CD4-positive, alpha-beta memory T cell (primary cell): ENCODE results near the gene FAR2. TPM values are rescaled to one million over a fixed set of nuclear protein-coding genes. Genes with fewer than 3 reads are reported as not detected.

ENCODE experiments used
- CTCF ChIA-PET: fragments of 350-600 bp; sonication (Branson Sonifier 250); formaldehyde crosslinking; loops from one replicate; lab custom pipeline; 2021; ENCODE audit warnings: inconsistent platforms; ENCODE audit not compliant: partially characterized antibody; lab: Charles Lee
- POLR2A ChIA-PET: fragments of 350-600 bp; sonication (Branson Sonifier 250); formaldehyde crosslinking; loops from one replicate; lab custom pipeline; 2021; ENCODE audit not compliant: partially characterized antibody; lab: Charles Lee
- DNase-seq, 5 donors: peaks; one replicate each; pipeline versions ENCODE4 v3.0.0 to v3.0.0-alpha.2; 2020 to 2022; ENCODE audit warnings: mixed read lengths in 1 of 5
- H3K27ac ChIP-seq: one replicate; pipeline ENCODE4 v1.7.0; 2013; ENCODE audit warnings: low read depth, low read length
- H3K27me3 ChIP-seq: 2 replicates; pipeline ENCODE4 v1.7.0; 2013; ENCODE audit warnings: mild to moderate bottlenecking, low read length, moderate library complexity; ENCODE audit not compliant: insufficient read depth
- H3K36me3 ChIP-seq: 2 replicates; pipeline ENCODE4 v1.7.0; 2013; ENCODE audit warnings: mild to moderate bottlenecking, low read length, moderate library complexity; ENCODE audit not compliant: insufficient read depth
- H3K4me1 ChIP-seq: 2 replicates; pipeline ENCODE4 v1.7.0; 2013; ENCODE audit warnings: mild to moderate bottlenecking, low read length, moderate library complexity; ENCODE audit not compliant: insufficient read depth
- H3K4me3 ChIP-seq, 2 donors: one replicate each; pipeline ENCODE4 v1.7.0; 2013; ENCODE audit warnings: low read length in 2 of 2, mild to moderate bottlenecking in 1 of 2
- H3K9me3 ChIP-seq, 2 donors: one replicate each; pipeline ENCODE4 v1.7.0; 2013; ENCODE audit warnings: low read length in 2 of 2, control low read depth in 1 of 2; ENCODE audit not compliant: control insufficient read depth in 1 of 2
- H3K27ac Mint-ChIP-seq, 7 donors: one replicate each; pipeline ENCODE4 v1.8.0; 2020 to 2021; ENCODE audit warnings: mixed read lengths in 7 of 7, mild to moderate bottlenecking in 6 of 7, inconsistent platforms in 3 of 7, moderate library complexity in 3 of 7
- H3K27me3 Mint-ChIP-seq, 2 donors: one replicate each; pipeline ENCODE4 v1.8.0; 2020 to 2021; ENCODE audit warnings: mixed read lengths in 2 of 2
- H3K36me3 Mint-ChIP-seq, 2 donors: one replicate each; pipeline ENCODE4 v1.8.0; 2020 to 2021; ENCODE audit warnings: mixed read lengths in 2 of 2, inconsistent platforms in 1 of 2, mild to moderate bottlenecking in 1 of 2
- H3K4me1 Mint-ChIP-seq, 4 donors: one replicate each; pipeline ENCODE4 v1.8.0; 2020 to 2021; ENCODE audit warnings: mixed read lengths in 4 of 4, mild to moderate bottlenecking in 1 of 4
- H3K4me3 Mint-ChIP-seq, 8 donors: one replicate each; pipeline ENCODE4 v1.8.0; 2020 to 2021; ENCODE audit warnings: mixed read lengths in 8 of 8, mild to moderate bottlenecking in 7 of 8, moderate library complexity in 6 of 8, inconsistent platforms in 3 of 8
- H3K9me3 Mint-ChIP-seq, 8 donors: one replicate each; pipeline ENCODE4 v1.8.0; 2020 to 2021; ENCODE audit warnings: mixed read lengths in 8 of 8, mild to moderate bottlenecking in 5 of 8, inconsistent platforms in 3 of 8, moderate library complexity in 1 of 8
- intact Hi-C: fragments of 100-400 bp; cut with micrococcal nuclease; formaldehyde crosslinking; loops from one replicate; pipeline ENCODE4 v1.15.1; 2023
- polyA plus RNA-seq, 2 donors: library from polyadenylated mRNA; unstranded; fragments of 300-500 nt; fragmentation: Illumina TruSeq; gene quantifications; one replicate each; pipeline ENCODE4 v1.2.3, GENCODE V29; 2021
- total RNA-seq, 2 experiments: library from RNA; stranded (reverse); gene quantifications; one replicate each; pipeline ENCODE4 v1.2.3, GENCODE V29; 2021

The FAR2 gene
- total and polyA plus RNA-seq, 4 experiments from 2014 or later = 6.2 to 10.6 (median 10.0) TPM

GRCh38 chr12:29152223-29152868, 3.3 kb downstream of the FAR2 start:
- Mint-ChIP-seq H3K4me3 (peak overlapping the region in 1 of 8 donors; percentile 12), H3K36me3 (peaks cover 0 to 2% of the 10 kb centered on the region in 2 donors), H3K4me1 (peaks cover 23 to 49% (median 37%) of the 10 kb centered on the region in 4 donors), H3K27me3 (no peaks in the 10 kb centered on the region), H3K9me3 (no peaks in the 10 kb centered on the region), H3K27ac (peak overlapping the region in 1 of 7 donors; percentile 32)
- no peaks in the 10 kb centered on the region for H3K27me3 ChIP-seq
- H3K9me3 ChIP-seq = no peaks in the 10 kb centered on the region
- CTCF ChIA-PET = no interaction called here
- H3K27ac ChIP-seq = no peak overlapping the region
- intact Hi-C loops = no loop called here
- POLR2A ChIA-PET = interaction anchor here (3.9 kb wide), 1 partner anchor 48 kb away, joined by 13 read pairs; no protein-coding TSS in a partner anchor
- DNase-seq = no peak
- H3K4me3 ChIP-seq = no peak overlapping the region
- H3K4me1 ChIP-seq = peaks cover 23% of the 10 kb centered on the region
- no peaks in the 10 kb centered on the region for H3K36me3 ChIP-seq

DNA sequence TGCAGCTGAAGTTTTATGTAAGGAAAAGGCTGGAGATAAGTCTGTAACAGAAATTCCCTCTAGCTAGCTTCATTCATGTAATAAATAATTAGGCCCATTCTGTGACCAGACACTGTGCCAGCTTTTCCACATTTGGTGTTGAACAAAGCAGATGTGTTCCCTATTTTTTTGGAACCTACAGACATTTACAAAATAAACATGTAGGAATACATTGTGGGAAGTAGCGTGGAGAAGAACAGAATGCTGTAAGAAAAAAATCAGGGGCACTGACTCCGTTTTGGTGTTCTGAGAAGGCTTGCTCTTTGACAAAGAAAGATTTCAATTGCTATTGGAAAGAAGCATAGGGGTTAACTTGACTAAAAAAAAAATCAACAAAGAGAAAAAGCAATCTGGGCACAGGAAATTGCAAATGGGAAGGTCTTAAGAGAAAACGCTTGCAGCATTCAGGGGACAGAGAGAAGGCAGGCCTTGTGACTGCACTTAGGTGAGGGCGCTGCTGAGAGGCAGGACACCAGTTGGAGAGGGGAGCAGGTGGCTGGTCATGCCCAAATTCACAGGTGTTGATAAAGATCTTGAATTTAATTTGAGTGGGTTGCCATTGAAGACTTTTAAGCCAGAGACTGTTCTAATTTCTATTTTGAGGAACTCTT, 4.0 kb downstream of the FAR2 start:
- ChIA-PET POLR2A (interaction anchor here (3.9 kb wide), 1 partner anchor 49 kb away, joined by 13 read pairs; no protein-coding TSS in a partner anchor), CTCF (no interaction called here)
- peaks cover 0 to 2% of the 10 kb centered on the region in 2 donors for H3K36me3 Mint-ChIP-seq
- Histone ChIP-seq H3K4me3 (no peak overlapping the region), H3K27ac (no peak overlapping the region), H3K4me1 (peaks cover 21% of the 10 kb centered on the region), H3K27me3 (no peaks in the 10 kb centered on the region), H3K9me3 (no peaks in the 10 kb centered on the region), H3K36me3 (no peaks in the 10 kb centered on the region)
- H3K27ac Mint-ChIP-seq = peak overlapping the region in 5 of 7 donors; percentile 20 to 57 (median 26)
- H3K4me3 Mint-ChIP-seq = no peak overlapping the region
- intact Hi-C loops = no loop called here
- H3K4me1 Mint-ChIP-seq = peaks cover 20 to 41% (median 33%) of the 10 kb centered on the region in 4 donors
- no peaks in the 10 kb centered on the region for H3K9me3 Mint-ChIP-seq
- no peak for DNase-seq
- H3K27me3 Mint-ChIP-seq = no peaks in the 10 kb centered on the region

GRCh38 chr12:29155079-29155478, 6.0 kb downstream of the FAR2 start:
- Histone ChIP-seq H3K27ac (no peak overlapping the region), H3K4me3 (no peak overlapping the region), H3K9me3 (no peaks in the 10 kb centered on the region), H3K36me3 (no peaks in the 10 kb centered on the region), H3K27me3 (no peaks in the 10 kb centered on the region), H3K4me1 (peaks cover 18% of the 10 kb centered on the region)
- Mint-ChIP-seq H3K4me3 (no peak overlapping the region), H3K9me3 (no peaks in the 10 kb centered on the region), H3K36me3 (no peaks in the 10 kb centered on the region), H3K4me1 (peaks cover 20 to 39% (median 34%) of the 10 kb centered on the region in 4 donors), H3K27ac (no peak overlapping the region), H3K27me3 (no peaks in the 10 kb centered on the region)
- intact Hi-C loops = no loop called here
- ChIA-PET CTCF (interaction anchor here (1.2 kb wide), 1 partner anchor 82 kb away, joined by 3 read pairs; no protein-coding TSS in a partner anchor), POLR2A (no interaction called here)
- no peak for DNase-seq

GRCh38 chr12:29157486-29157946, 8.4 kb downstream of the FAR2 start:
- CTCF ChIA-PET = no interaction called here
- intact Hi-C loops = no loop called here
- H3K4me3 Mint-ChIP-seq = no peak overlapping the region

GRCh38 chr12:29158115-29158763, 9.2 kb downstream of the FAR2 start:
- no peak overlapping the region for H3K4me3 Mint-ChIP-seq
- H3K4me1 ChIP-seq = peaks cover 15% of the 10 kb centered on the region
- intact Hi-C loops = no loop called here
- ChIA-PET CTCF (interaction anchor here (1.1 to 1.2 kb wide), 2 partner anchors 8 to 159 kb away, joined by 3 read pairs; no protein-coding TSS in a partner anchor), POLR2A (no interaction called here)
- H3K4me1 Mint-ChIP-seq = peaks cover 19 to 29% (median 25%) of the 10 kb centered on the region in 4 donors
- H3K27me3 ChIP-seq = no peaks in the 10 kb centered on the region
- H3K36me3 ChIP-seq = no peaks in the 10 kb centered on the region
- H3K36me3 Mint-ChIP-seq = no peaks in the 10 kb centered on the region
- no peaks in the 10 kb centered on the region for H3K9me3 ChIP-seq
- no peaks in the 10 kb centered on the region for H3K9me3 Mint-ChIP-seq
- DNase-seq = no peak
- no peak overlapping the region for H3K27ac Mint-ChIP-seq
- no peaks in the 10 kb centered on the region for H3K27me3 Mint-ChIP-seq
- H3K4me3 ChIP-seq = no peak overlapping the region
- H3K27ac ChIP-seq = no peak overlapping the region

More at GRCh38 chr12:29157486-29157946, 8.4 kb downstream of the FAR2 start:
- POLR2A ChIA-PET = no interaction called here
- Histone ChIP-seq H3K9me3 (no peaks in the 10 kb centered on the region), H3K27ac (no peak overlapping the region), H3K36me3 (no peaks in the 10 kb centered on the region), H3K27me3 (no peaks in the 10 kb centered on the region), H3K4me3 (no peak overlapping the region), H3K4me1 (peaks cover 19% of the 10 kb centered on the region)
- H3K27me3 Mint-ChIP-seq = no peaks in the 10 kb centered on the region
- H3K9me3 Mint-ChIP-seq = no peaks in the 10 kb centered on the region
- no peak for DNase-seq
- peaks cover 22 to 34% (median 27%) of the 10 kb centered on the region in 4 donors for H3K4me1 Mint-ChIP-seq
- H3K27ac Mint-ChIP-seq = no peak overlapping the region
- no peaks in the 10 kb centered on the region for H3K36me3 Mint-ChIP-seq

- H3K27me3 ChIP-seq = no peaks in the 10 kb centered on the region
- Mint-ChIP-seq H3K36me3 (no peaks in the 10 kb centered on the region), H3K9me3 (no peaks in the 10 kb centered on the region), H3K4me3 (peak overlapping the region in 4 of 8 donors; percentile 4 to 70 (median 36)), H3K4me1 (peaks cover 19 to 38% (median 28%) of the 10 kb centered on the region in 4 donors), H3K27ac (peak overlapping the region in 3 of 7 donors; percentile 9 to 67 (median 26)), H3K27me3 (no peaks in the 10 kb centered on the region)
- POLR2A ChIA-PET = interaction anchor here (0.8 to 2.3 kb wide), 3 partner anchors 9 to 56 kb away, joined by 3 to 9 read pairs (median 8); partner anchors contain the start of gene FAR2
- H3K4me1 ChIP-seq = peaks cover 19% of the 10 kb centered on the region
- no peak for DNase-seq
- no peak overlapping the region for H3K4me3 ChIP-seq
- CTCF ChIA-PET = interaction anchor here (1.0 to 1.2 kb wide), 4 partner anchors 9 to 158 kb away, joined by 3 to 4 read pairs (median 3); partner anchors contain the start of gene FAR2
- intact Hi-C loops = loop anchor here (1.0 to 10.0 kb wide), 3 partner anchors 9 to 1595 kb away; partner anchors contain the start of gene CAPRIN2
- no peaks in the 10 kb centered on the region for H3K9me3 ChIP-seq
- no peaks in the 10 kb centered on the region for H3K36me3 ChIP-seq
- no peak overlapping the region for H3K27ac ChIP-seq
Observed at GRCh38 chr12:29159661-29160060, 10.6 kb downstream of the FAR2 start.
